HL-60/S4 treated with retinoic acid at 250 ng/mL for 4 days and 3 days (cell line): ENCODE measurements around the gene DENND4B.

Experiments used
- in situ Hi-C: fragments of 300-500 bp; cut with MboI; formaldehyde crosslinking; loops from 2 replicates; pipeline ENCODE4 v1.7.0; 2022; ENCODE audit warnings: low sequenced_read_pairs

DENND4B gene

DNA sequence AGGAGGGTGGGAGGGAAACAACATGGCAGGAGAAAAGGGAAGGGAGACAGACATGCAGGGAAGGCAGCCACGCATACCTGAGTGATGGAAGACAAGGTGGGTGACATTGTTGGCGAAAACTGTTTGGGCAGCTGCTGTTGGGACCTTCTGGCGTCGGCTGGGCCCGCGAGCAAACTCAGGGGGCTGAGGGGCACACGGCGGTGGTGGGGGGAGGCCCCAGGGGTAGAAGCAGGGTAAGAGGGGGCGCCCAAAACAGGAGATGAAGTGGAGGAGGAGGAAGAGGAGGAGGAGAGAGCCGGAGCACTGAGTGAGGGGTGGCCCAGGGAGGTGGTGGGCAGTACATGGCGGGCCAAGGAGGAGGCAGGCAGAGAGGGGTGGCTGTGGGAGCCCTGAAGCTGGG, 4.7 kb upstream of the DENND4B start:
- in situ Hi-C loops: no loop called here

DNA sequence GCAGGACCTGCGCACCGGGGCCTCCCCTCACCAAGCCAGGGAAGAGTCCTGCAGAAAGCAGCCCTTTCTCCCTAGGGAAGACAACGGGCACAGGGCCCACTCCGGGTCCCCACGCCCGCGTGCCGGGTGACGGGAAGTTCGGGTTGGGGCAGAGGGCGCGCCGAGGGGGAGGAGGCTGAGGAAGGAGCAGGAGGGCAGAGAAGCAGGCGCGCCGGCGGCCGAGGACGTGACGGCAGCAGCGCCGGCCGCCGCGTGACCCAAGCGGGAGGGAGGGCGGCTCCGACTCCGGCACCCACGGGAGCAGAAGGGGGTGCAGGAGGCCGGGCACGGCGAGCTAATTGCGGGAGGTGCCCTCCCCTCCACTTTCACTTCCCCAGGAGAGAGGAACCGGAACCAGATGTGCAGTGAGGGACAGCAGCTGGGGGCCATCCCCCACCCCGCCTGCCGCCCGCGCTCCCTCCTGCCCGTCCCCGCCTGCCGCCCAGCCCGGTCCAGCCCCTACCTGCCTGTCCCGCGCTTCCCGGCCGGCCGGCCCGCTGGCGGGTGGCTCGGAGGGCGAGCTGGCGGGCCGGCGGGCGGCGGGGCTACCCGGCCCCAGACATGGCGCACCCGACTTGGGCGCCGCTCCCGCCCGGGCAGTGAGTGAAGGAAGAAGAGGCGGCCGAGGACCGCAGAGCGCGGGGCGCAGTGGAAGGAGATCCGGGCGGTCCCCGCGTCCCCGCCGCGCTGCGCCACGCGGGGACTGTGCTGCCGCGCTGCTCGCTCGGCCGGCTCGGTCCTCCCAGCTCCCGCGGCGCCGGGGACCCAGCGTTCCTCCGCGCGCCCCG, 510 bp downstream of the DENND4B start:
- in situ Hi-C loops: no loop called here

DNA sequence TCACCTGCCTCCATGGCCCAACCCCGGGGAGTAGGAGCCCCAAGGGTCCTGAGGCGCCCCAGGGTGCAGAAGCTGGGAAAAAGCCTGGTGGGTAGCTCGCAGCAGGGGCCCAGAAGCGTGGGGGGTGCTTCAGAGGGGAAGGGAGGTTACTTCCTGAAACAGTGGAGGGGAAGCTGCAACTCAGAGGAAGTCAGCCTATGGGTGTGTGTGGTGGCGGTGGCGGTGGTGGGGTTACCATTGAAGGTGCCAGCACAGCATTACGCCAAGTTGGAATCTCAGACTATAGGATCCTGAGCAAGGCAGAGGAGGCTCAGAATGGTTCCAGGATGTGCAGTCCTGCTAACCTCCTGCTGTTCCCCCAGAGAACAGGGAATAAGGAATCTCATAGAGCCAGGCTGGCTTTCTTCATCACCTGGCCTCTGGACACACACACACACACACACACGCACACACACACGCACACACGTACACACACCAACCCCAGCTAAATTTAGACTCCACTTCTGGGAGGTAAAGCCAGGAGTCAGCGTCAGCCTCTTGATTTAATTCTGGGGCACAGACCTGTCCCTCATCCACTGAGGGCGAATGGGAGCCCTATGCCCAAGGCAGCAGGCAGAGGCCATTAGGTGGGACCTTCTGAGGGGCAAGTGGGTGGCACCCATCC, 1.3 kb downstream of the DENND4B start:
- in situ Hi-C loops: no loop called here

DNA sequence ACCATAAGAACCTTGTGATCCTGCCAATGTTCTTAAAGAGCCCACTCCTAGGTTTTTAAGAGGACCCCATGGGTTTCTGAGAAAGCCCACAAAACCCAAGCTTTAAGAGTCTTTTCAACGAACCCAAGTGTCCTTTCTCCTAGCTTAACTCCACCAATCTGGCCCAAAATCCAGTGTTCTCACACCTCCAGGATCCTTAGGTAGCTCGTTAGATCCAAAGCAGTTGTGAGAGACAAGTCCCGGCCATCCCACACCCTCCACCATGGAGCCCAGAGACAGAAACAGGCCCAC, 1.7 kb downstream of the DENND4B start:
- in situ Hi-C loops: no loop called here

DNA sequence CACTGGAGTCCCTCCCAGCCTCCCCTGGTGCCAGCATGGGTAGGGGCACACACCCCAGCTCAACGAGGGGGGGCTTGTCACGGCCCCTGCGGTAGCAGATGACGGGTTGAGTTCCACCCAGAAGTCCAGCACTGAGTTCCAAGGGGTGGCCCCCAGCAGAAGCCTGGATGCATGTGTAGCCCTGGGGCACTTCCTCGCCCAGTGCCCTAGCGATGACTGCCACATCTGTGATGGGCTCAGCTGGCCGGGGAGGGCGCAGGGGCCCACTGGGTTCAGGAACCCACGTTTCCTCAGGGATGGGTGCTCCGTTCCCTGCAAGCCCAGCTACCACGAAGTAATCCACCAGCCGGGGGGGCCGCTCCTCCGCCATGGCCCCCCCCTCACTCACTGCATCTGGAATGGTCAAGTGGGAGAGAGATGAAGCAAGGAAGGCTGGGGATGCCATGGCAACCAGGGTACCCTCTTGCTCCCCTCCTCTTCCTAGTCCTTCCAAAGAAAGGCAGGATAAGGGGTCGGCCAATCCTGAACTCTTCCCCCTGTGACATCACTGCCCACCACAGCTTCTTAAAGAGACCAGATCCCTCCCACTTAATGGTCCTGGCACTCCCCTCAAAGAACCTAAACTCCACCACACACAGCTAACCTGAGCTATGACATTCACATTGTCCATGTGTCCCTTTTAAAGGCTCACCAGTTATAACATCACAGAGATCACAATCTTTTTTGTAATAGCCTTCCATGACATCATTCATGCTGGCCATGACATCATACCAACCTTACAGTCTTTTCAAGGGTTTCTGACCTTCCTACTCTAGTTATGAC, 2.3 kb downstream of the DENND4B start:
- in situ Hi-C loops: no loop called here

DNA sequence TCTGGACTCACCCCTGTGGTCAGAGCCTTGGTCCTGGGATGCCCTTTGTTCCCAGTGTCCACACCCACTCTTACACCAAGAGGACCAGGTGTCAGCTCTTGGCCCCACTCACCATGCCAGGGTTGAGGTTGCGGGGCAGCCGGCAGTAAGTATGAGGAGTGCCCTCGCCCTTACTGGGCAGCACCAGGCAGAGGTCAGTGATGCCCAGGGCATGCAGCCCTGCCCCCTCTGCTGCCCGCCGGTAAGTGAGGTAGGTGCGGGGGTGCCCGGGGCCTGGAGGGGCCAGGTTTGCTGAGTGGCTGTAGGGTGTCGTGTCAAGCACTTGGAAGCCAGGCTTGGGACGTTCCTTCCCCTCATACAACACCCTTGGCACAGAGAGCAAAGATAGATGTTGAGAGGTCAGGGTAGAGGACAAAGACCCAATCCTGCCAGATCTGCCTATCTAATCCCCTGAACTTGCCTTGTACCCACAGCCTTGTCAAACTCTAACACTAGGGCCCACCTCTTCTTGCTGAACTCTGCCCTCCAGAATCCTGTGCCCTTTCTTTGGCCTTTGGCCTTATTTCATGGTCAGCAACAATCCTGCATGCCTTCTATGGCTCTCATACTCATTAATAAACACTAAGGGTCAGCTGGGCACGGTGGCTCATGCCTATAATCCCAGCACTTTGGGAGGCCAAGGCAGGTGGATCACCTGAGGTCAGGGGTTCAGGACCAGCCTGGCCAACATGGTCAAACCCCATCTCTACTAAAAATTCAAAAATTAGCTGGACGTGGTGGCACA, 3.6 kb downstream of the DENND4B start:
- in situ Hi-C loops: no loop called here

DNA sequence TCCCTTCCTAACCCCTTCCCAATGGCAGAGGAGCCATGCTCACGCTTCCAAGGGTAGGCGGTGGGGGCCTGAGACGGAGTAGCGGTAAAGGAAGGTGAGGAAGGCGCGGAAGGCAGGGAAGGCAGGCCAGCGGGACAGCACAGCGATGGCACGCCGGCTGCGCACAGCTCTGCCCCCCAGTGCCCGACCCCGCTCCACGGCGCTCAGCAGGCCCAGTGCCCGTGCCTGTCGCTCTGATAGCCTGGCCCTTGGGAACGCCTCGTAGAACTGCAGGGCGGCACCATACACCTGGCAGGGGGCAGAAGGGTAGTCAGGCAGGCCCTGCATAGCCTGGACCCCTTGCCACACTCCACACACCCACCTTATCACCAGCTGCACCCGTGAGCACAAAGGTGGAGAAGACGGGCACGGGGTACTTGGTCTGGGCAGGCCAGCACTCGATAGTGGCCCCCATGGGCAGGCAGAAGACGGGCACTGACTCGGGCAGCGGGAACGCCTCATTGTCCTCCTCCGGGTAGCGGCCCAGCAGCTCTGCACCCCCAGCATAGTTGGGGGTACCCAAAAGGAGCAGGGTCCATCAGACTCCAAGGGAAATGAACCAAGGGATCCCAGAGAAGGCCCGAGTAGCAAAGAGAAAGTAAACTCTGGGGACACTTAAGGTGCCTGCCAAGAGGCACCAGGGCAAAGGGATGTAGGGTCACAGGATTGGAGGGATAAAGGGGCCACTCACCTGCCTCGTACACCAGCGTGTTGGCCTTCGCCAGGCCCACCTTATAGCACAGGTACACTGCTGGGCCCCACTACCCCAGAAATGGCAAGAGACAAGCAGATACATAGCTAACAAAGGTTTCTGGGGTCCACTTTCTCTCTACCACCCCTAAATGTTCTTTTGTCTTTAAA, 4.4 kb downstream of the DENND4B start:
- in situ Hi-C loops: no loop called here

DNA sequence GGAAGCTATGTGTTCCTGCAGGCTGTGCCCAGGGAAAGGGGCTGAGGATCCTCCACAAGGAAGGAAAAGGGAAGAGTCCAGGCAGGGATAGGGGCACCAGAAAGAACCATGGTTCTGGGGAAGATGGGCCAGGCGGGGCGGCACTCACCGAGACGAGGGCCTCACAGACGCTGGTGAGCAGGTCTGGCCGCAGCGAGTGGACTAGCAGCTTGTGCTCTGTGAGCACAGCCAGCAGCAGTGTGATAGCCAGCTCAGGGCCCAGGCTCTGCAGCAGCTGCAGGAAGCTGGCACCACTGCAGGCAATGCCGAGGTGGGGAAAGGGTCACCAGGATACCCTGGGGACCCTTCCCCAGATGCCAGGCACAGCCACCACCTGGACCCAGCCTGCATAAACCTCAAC, 5.8 kb downstream of the DENND4B start:
- in situ Hi-C loops: no loop called here

DNA sequence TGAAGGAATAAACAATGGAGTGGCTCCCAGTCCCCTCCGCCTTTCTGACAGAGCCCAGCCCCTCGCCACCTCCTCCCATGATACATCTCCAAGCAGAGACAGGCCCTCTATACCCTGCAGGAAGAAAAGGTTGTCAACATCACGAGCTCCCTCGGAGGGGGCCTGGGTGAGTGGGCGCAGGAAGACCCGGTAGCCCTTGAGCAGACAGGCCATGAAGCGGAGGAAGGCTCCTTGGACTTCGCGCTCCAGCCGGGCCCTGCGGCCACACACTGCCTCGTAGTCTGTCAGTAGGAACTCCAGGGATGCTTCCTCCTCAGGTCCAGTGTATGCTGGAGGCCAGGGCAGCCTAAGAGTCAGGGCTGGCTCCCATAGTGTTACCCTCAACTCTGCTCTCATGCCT, 7.0 kb downstream of the DENND4B start:
- in situ Hi-C loops: loop anchor here (10.0 kb wide), 1 partner anchor 65 kb away; no protein-coding TSS in a partner anchor

DNA sequence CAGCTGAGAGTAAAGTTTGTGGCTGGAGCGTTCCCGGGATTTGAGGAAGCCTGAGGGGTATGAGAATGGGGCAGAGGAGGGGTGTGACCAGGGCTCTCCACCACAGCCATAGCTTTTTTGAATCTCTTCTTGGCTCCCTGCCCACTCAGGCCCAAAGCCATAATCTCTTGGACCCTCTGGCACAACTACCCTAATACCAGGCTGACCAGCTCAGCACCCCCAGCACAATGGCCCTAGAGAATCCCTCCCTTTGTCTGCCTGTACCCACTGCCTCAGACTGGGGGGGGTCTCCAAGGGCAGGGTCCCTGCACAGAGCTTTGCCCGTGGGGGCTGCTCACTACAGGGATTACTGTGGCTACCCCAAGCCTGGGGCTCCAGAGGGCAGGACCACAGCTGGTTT, 7.5 kb downstream of the DENND4B start:
- in situ Hi-C loops: loop anchor here (10.0 kb wide), 1 partner anchor 64 kb away; no protein-coding TSS in a partner anchor

DNA sequence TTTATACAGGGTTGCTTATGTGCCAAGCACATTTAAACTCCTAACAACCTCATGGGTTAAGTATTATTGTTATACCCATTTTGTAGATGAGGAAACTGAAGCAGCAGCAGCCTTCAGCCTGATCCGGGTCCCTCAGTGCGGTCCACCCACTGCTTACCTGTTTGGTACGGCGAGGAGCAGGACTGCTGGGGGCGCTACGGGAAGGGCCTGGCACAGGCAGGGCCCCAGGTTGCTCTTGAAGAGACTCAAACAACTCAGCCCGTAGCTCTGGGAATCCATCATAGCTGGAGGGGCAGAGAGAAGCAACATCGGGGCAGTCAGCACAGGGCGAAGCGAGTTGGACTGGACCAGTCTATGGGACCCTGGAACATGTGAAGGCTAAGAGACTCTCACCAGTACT, 9.2 kb downstream of the DENND4B start:
- in situ Hi-C loops: loop anchor here (10.0 kb wide), 1 partner anchor 63 kb away; no protein-coding TSS in a partner anchor

DNA sequence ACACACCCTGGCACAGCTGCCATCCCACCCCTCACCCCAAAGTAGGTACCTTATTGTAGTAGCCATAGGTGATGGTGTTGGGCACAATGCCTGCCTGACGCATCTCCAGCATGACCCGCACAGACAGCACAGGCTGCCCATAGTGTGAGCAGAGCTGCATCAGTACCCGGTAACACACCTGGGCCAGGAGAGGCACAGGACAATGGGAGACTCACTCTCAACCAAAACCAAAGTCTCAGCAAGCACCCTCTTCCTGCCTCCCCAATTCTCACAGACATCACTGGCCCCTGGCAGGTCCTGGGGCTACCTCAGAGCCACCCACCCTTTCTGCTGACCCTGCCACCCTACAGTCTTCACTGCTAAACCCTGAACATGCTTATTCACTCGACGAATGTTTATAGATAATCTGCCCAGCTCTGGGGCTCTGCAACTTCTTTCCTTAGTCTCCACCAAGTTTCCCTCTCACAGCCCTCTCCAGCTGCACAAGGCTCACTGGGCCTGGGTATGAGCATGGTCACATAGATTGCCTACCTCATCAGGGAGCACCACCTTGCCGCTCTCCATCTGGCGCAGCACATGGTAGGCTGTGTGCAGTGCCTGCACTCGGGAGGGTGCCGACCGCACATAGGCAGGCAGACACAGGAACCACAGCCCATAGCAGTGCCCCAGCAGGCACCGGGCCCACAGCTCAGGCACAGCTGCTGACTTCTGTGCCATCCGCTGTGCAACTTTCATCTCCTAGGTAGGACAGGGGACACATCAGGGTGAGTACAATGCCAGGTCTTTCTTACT, 10.3 kb downstream of the DENND4B start:
- in situ Hi-C loops: loop anchor here (10.0 kb wide), 1 partner anchor 61 kb away; no protein-coding TSS in a partner anchor

DNA sequence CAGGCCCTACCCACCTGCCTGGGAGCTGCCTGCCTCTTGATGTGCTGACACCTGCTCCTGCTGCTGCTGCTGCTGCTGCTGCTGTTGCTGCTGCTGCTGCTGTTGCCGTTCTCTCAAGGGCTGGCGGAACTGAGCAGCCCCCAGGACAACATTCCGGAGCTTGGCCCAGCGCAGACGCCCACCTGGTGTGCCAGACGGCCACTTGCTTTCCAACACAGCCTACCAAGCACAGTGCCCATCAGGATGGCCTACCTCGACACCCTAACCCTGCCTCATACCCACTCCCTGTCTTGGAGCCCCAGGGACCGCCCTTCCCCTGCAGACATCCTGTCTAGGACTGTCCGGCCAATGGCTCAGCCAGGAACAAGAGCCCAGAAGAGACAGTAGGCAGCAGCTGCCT, 11.8 kb downstream of the DENND4B start:
- in situ Hi-C loops: loop anchor here (10.0 kb wide), 1 partner anchor 60 kb away; no protein-coding TSS in a partner anchor

DNA sequence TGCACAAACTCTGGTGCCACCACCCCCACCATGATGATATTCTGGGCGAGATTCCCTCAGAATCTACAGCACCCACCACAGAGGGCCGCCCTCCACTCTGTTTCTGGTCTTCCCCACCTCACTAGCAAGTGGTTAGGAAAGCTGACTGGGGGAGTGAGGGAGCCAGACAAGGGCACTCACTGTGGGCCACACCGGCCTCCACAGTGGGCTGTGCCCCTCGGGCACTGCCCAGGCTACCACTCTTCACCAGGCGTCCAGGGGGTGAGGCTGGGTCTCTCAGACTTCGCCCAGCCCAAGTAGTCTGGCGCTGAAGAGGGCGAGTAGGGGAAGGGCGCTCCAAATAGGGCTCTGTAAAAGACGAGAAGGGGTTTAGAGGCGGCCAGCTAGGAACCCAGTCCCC, 12.6 kb downstream of the DENND4B start:
- in situ Hi-C loops: loop anchor here (10.0 kb wide), 1 partner anchor 59 kb away; no protein-coding TSS in a partner anchor

DNA sequence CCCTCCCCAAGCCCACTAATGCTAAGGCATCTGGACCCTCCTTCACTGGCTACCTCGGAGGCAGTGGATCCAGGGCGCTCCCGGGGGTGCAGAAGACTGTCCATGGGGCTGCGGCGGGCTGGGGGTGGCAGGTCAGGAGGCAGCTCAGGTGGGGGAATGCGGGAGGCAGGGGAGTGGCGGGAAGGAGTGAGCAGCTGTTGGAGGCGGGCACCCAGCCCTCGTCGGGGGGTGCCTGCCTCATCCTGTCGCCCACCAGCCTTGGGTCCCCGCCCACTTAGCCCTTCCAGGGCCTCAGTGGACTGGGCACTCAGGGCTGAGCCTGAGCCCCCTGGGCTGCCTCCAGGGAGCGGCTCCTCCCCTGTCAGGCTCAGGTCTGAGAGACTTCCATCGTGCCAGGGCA, 13.1 kb downstream of the DENND4B start:
- in situ Hi-C loops: loop anchor here (10.0 kb wide), 1 partner anchor 59 kb away; no protein-coding TSS in a partner anchor

DNA sequence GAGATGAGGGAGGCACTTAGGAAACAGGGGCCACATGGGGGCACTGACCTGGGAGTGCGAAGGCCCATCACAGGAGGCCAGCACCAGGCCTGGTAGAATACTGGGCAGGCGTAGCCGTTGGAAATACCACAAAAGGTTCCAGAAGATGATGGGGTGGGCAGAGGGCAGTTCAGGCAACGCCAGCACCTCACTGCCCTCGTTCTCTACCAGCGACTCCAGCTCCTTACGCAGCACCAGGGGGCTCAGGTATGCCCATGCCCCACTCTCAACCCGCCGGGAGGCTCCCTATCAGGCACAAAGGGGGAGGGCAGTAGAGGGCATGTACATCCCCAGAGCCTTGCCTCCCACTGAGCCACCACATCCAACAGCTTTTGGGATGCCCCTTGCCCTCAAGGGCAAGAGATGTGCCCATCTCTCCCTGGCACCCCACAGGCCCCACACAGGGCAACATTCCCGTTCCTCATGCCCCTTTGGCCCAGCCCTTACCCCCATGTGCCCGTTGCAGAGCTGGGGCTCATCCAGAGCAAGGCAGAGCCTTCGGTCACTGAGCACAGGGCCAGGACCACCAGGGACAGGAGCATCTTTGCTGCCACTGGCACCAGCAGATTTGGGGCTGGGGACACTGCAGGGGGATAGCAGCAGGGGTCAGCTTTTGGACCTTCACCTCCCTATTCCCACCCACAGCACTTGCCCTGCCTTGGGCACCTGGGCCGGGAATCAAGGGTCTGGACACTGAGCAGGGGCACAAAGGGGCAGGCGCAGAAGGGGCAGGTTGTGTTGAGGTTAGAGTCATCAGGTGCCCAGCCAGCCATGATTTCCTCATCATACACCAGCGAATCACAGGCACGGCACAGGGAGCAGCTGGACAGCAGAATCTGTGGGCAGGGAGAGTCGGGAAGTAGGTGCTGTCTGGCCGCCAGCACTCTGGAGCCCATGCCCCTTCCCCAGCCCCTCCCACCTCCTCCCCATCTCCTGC, 14.1 kb downstream of the DENND4B start:
- in situ Hi-C loops: loop anchor here (10.0 kb wide), 1 partner anchor 58 kb away; no protein-coding TSS in a partner anchor
